Measurements from ENCODE around the gene EMX1. TPM values are rescaled to one million over a fixed set of nuclear protein-coding genes. Genes with fewer than 3 reads are reported as not detected.

EMX1 gene
- total and polyA plus RNA-seq, 2 of the 13 experiments (the other 11 are each of a cell fraction or from before 2014, with no cell fraction given) = 0.62 to 4.9 TPM

- no peak for DNase-seq (ENCODE audit: low spot score)
- Histone ChIP-seq H3K4me3 (replicated peaks in 1 of 3; ENCODE audit: insufficient read depth in 1 of 3, low read depth in 2 of 3, low read length in 3 of 3) (no peak overlapping the region), H3K36me3 (replicated peaks in 1 of 2; ENCODE audit: control insufficient read depth in 1 of 2, insufficient read depth in 2 of 2, low read length in 2 of 2) (no peaks in the 10 kb centered on the region; a peak in 1 of 5 replicates), H3K27ac (ENCODE audit: extremely low read length, insufficient read depth, low read length) (peak overlapping the region; percentile 26), H3K27me3 (ENCODE audit: control insufficient read depth in 1 of 2, insufficient read depth in 2 of 2, low read length in 2 of 2) (no peaks in the 10 kb centered on the region), H2AFZ (ENCODE audit: low read length) (no peak overlapping the region), H3K9ac (ENCODE audit: insufficient read depth, low read depth, low read length) (no peak overlapping the region), H3K4me2 (ENCODE audit: low read depth, low read length) (peak overlapping the region; percentile 47; the same call in 1 of the 2 replicates), H3K9me3 (ENCODE audit: low read length) (no peaks in the 10 kb centered on the region), H4K20me1 (ENCODE audit: insufficient read depth, low read length) (peaks cover 4% of the 10 kb centered on the region; the same call in 1 of the 2 replicates), H3K4me1 (ENCODE audit: insufficient read depth, low read length) (peaks cover 16% of the 10 kb centered on the region), H3K79me2 (ENCODE audit: insufficient read depth, low read length) (no peaks in the 10 kb centered on the region)
- BruUV-seq (replicated peaks) = no TSS peak
- ChIA-PET CTCF (ENCODE audit: low intra/inter-chr PET ratio, low total read pairs) (no interaction called here), POLR2A (no interaction called here)
- in situ Hi-C loops (cut with HindIII; ENCODE audit: extremely low pct_ligation_motif_present, low pct_unique_long_range_greater_than_20kb) (no loop called here), intact Hi-C loops (cut with micrococcal nuclease; ENCODE audit: unreplicated experiment) (no loop called here)
- no peak for FAIRE-seq
- WGBS (ENCODE audit: low lambda C conversion rate) = 99% methylated on average over 7 of the region's 8 CpGs
- no peak for ATAC-seq
- TF ChIP-seq MXD1 (CRISPR knock-in tag; IDR thresholded peaks at IDR 0.05) (0 out of 2 replicates have a peak, but pooled peaks have one; percentile 15), MEF2D (CRISPR knock-in tag; IDR thresholded peaks at IDR 0.05) (no peak), ZXDC (CRISPR knock-in tag; IDR thresholded peaks at IDR 0.05) (no peak), ZNF800 (CRISPR knock-in tag; IDR thresholded peaks at IDR 0.05) (no peak), ZNF468 (CRISPR knock-in tag; IDR thresholded peaks at IDR 0.05) (no peak), ZSCAN12 (CRISPR knock-in tag; IDR thresholded peaks at IDR 0.05) (no peak), TCF7 (IDR thresholded peaks at IDR 0.05; ENCODE audit: low read depth) (no peak), SALL1 (CRISPR knock-in tag; IDR thresholded peaks at IDR 0.05) (no peak), ZNF160 (CRISPR knock-in tag; IDR thresholded peaks at IDR 0.05) (no peak), ZBTB39 (CRISPR knock-in tag; IDR thresholded peaks at IDR 0.05) (no peak), SNAPC4 (CRISPR knock-in tag; IDR thresholded peaks at IDR 0.05) (no peak), AGO2 (optimal IDR thresholded peaks at IDR 0.05; ENCODE audit: low read depth, low read length) (peak; percentile 32)
Observed at GRCh38 chr2:72942881-72943418, 25.6 kb downstream of the EMX1 start.

Measured in HepG2 (cell line).